HepG2 (cell line): ENCODE results near the gene SMARCB1. TPM values are rescaled to one million over a fixed set of nuclear protein-coding genes. Genes with fewer than 3 reads are reported as not detected.

Source experiments
- ATAC-seq: fragments of 200-7000 bp; cut with Tn5 transposase; 3 replicates; pipeline ENCODE4 v1.9.1; 2020; ENCODE audit warnings: mild to moderate bottlenecking, moderate library complexity
- BruUV-seq: library from RNA; stranded (reverse); fragments of 400-500 nt; replicated peaks from 2 replicates; lab custom pipeline; 2021; lab: Mats Ljungman, UMichigan
- CTCF ChIA-PET: fragments of 300-600 bp; formaldehyde crosslinking; extraction: SDS; loops from one replicate; lab custom pipeline; 2021; ENCODE audit warnings: low total read pairs, inconsistent platforms, low intra/inter-chr PET ratio; lab: Yijun Ruan, JAX
- POLR2A ChIA-PET: fragments of 350-600 bp; sonication (Branson Sonifier 250); formaldehyde crosslinking; loops from one replicate; lab custom pipeline; 2020; ENCODE audit warnings: antibody characterized with exemption, inconsistent platforms; lab: Yijun Ruan, JAX
- DNase-seq: peaks from one replicate; pipeline ENCODE4 v3.0.0-alpha.2; 2015; ENCODE audit warnings: low spot score
- FAIRE-seq: peaks from 3 replicates; lab custom pipeline; 2011; peaks lifted over from hg19 to GRCh38; lab: Jason Lieb, UNC
- H2AFZ ChIP-seq: one replicate; pipeline ENCODE4 v1.6.1; 2011; ENCODE audit warnings: low read length, inconsistent platforms
- H3K27ac ChIP-seq: fragments of 300-600 bp; 3 replicates; pipeline ENCODE4 v1.8.0; 2011; ENCODE audit warnings: mixed run types, mild to moderate bottlenecking, mixed read lengths, low read length, inconsistent platforms; ENCODE audit not compliant: insufficient read depth; ENCODE audit errors: extremely low read length
- H3K27me3 ChIP-seq, 2 experiments: fragments of 200-600 bp in 1 of 2; 2 replicates in 1 of 2; 3 replicates in 1 of 2; pipeline versions ENCODE4 v1.6.0 to v1.8.0; 2011; ENCODE audit warnings: low read length in 2 of 2, mild to moderate bottlenecking in 2 of 2, moderate library complexity in 2 of 2, inconsistent platforms in 1 of 2; ENCODE audit not compliant: insufficient read depth in 2 of 2, control insufficient read depth in 1 of 2
- H3K36me3 ChIP-seq, 2 experiments: fragments of 200-600 bp in 1 of 2; replicated peaks in 1 of 2; 2 replicates in 1 of 2; 3 replicates in 1 of 2; pipeline versions ENCODE4 v1.5.1 to v1.8.0; 2011; ENCODE audit warnings: low read length in 2 of 2, inconsistent platforms in 1 of 2; ENCODE audit not compliant: insufficient read depth in 2 of 2, control insufficient read depth in 1 of 2
- H3K4me1 ChIP-seq: 2 replicates; pipeline ENCODE4 v1.5.1; 2012; ENCODE audit warnings: low read length, inconsistent platforms; ENCODE audit not compliant: insufficient read depth
- H3K4me2 ChIP-seq: 2 replicates; pipeline ENCODE4 v1.6.0; 2011; ENCODE audit warnings: low read depth, low read length, inconsistent platforms
- H3K4me3 ChIP-seq, 3 experiments: fragments of 200-600 bp in 1 of 3; sonication (generic), shearing (Covaris generic) in 1 of 3; replicated peaks in 1 of 3; 2 replicates each; pipeline ENCODE4 v1.5.1; 2011 to 2016; ENCODE audit warnings: low read length in 3 of 3, inconsistent platforms in 2 of 3, low read depth in 2 of 3, mild to moderate bottlenecking in 2 of 3, control low read depth in 1 of 3, mixed read lengths in 1 of 3; ENCODE audit not compliant: insufficient read depth in 1 of 3
- H3K79me2 ChIP-seq: one replicate; pipeline ENCODE4 v1.6.1; 2011; ENCODE audit warnings: low read length, inconsistent platforms; ENCODE audit not compliant: insufficient read depth
- H3K9ac ChIP-seq: 2 replicates; pipeline ENCODE4 v1.6.0; 2011; ENCODE audit warnings: mild to moderate bottlenecking, low read depth, low read length, inconsistent platforms; ENCODE audit not compliant: insufficient read depth
- H3K9me3 ChIP-seq: 2 replicates; pipeline ENCODE4 v1.5.1; 2012; ENCODE audit warnings: mild to moderate bottlenecking, low read length
- H4K20me1 ChIP-seq: 2 replicates; pipeline ENCODE4 v1.6.0; 2011; ENCODE audit warnings: inconsistent platforms, mild to moderate bottlenecking, low read length, moderate library complexity; ENCODE audit not compliant: insufficient read depth
- FOXO4 ChIP-seq: sonication (generic); formaldehyde crosslinking; conservative IDR thresholded peaks from 2 replicates; pipeline ENCODE4 v1.8.1; 2023; ENCODE audit warnings: missing genetic modification reagents
- ZNF770 ChIP-seq: sonication (generic); formaldehyde crosslinking; IDR thresholded peaks from 2 replicates; pipeline ENCODE4 v1.5.0; 2020; ENCODE audit warnings: mild to moderate bottlenecking, missing genetic modification reagents
- WGBS: methylation state at CpG from one replicate; pipeline ENCODE4 v1.1.6; 2017; ENCODE audit warnings: low lambda C conversion rate; 5-methylcytosine and 5-hydroxymethylcytosine counted together
- in situ Hi-C: cut with HindIII; loops from 2 replicates; pipeline ENCODE4 v1.10.0; 2017; ENCODE audit warnings: low pct_unique_long_range_greater_than_20kb; ENCODE audit not compliant: extremely low pct_ligation_motif_present
- intact Hi-C: fragments of 100-400 bp; cut with micrococcal nuclease; formaldehyde crosslinking; loops from one replicate; pipeline ENCODE4 v1.10.0; 2022; ENCODE audit not compliant: unreplicated experiment
- polyA plus RNA-seq, 8 experiments: library from polyadenylated mRNA; depleted of rRNA in 3 of 8; stranded (reverse) in 7 of 8; unstranded in 1 of 8; fragments of >200 nt; fragmentation: Illumina TruSeq in 4 of 8; extraction: Trizol in 4 of 8; gene quantifications; 2 replicates each; pipeline versions ENCODE4 v1.2.1 to v1.2.3, GENCODE V29; 2011 to 2016; ENCODE audit warnings: low read depth in 4 of 8, missing spikeins in 1 of 8, mixed read lengths in 1 of 8; ENCODE audit not compliant: insufficient read depth in 1 of 8
- total RNA-seq, 5 experiments: library from RNA; depleted of rRNA; stranded (reverse); fragments of >200 nt; fragmentation: Illumina TruSeq; extraction: Trizol; gene quantifications; 2 replicates each; pipeline ENCODE4 v1.2.3, GENCODE V29; 2016; ENCODE audit warnings: low read depth in 1 of 5

SMARCB1 gene
- total and polyA plus RNA-seq, 2 of the 13 experiments (the other 11 are each of a cell fraction or from before 2014, with no cell fraction given): 74.0 to 166 TPM

GRCh38 chr22:23825246-23825905 lies 38.6 kb downstream of the SMARCB1 start:
- Histone ChIP-seq H2AFZ (no peak overlapping the region), H3K27ac (peak overlapping the region; percentile 46), H3K4me3 (no peak overlapping the region), H3K4me2 (no peak overlapping the region), H3K79me2 (no peaks in the 10 kb centered on the region), H3K27me3 (no peaks in the 10 kb centered on the region), H3K9me3 (no peaks in the 10 kb centered on the region), H4K20me1 (no peaks in the 10 kb centered on the region), H3K9ac (no peak overlapping the region), H3K36me3 (peaks cover 60 to 83% of the 10 kb centered on the region in 2 experiments), H3K4me1 (peaks cover 24% of the 10 kb centered on the region)
- DNase-seq: no peak
- WGBS: 99% methylated on average over 12 of the region's 12 CpGs
- intact Hi-C loops (no loop called here), in situ Hi-C loops (loop anchor here (25.0 kb wide), 1 partner anchor 213 kb away; no protein-coding TSS in a partner anchor)
- BruUV-seq: no TSS peak
- ChIA-PET POLR2A (interaction anchor here (0.7 kb wide), 1 partner anchor 55 kb away, joined by 3 read pairs; no protein-coding TSS in a partner anchor), CTCF (no interaction called here)
- FAIRE-seq: no peak
- TF ChIP-seq ZNF770 (CRISPR knock-in tag) (no peak), FOXO4 (CRISPR knock-in tag) (0 out of 2 replicates have a peak, but pooled peaks have one; percentile 48)
- no peak for ATAC-seq
